OCI-LY1 (cell line): Measurements from ENCODE around the gene FAM124A.

Experiments used
- EZH2 ChIP-seq: fragments of 200-600 bp; sonication (generic), shearing (Covaris generic); IDR thresholded peaks from 2 replicates; pipeline ENCODE4 v1.8.0; 2017; ENCODE audit warnings: borderline replicate concordance, mixed run types, mild to moderate bottlenecking, antibody characterized with exemption, low read length, moderate library complexity, mixed read lengths
- TF ChIP-seq, protein P1 (sequence below): fragments of 200-600 bp; sonication (generic), shearing (Covaris generic); IDR thresholded peaks from 2 replicates; pipeline ENCODE4 v1.5.1; 2017; ENCODE audit warnings: mild to moderate bottlenecking, antibody characterized with exemption, low read length, moderate library complexity, mixed read lengths

- TF ChIP-seq, protein P1, sequence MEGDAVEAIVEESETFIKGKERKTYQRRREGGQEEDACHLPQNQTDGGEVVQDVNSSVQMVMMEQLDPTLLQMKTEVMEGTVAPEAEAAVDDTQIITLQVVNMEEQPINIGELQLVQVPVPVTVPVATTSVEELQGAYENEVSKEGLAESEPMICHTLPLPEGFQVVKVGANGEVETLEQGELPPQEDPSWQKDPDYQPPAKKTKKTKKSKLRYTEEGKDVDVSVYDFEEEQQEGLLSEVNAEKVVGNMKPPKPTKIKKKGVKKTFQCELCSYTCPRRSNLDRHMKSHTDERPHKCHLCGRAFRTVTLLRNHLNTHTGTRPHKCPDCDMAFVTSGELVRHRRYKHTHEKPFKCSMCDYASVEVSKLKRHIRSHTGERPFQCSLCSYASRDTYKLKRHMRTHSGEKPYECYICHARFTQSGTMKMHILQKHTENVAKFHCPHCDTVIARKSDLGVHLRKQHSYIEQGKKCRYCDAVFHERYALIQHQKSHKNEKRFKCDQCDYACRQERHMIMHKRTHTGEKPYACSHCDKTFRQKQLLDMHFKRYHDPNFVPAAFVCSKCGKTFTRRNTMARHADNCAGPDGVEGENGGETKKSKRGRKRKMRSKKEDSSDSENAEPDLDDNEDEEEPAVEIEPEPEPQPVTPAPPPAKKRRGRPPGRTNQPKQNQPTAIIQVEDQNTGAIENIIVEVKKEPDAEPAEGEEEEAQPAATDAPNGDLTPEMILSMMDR: no peak
- no peak for TF ChIP-seq EZH2
Observed at GRCh38 chr13:51298812-51299211, 76.6 kb downstream of the FAM124A start.
